Suprapubic skin (tissue), 4 donors: ENCODE results near the gene PDE4B.

Experiments
- POLR2A ChIP-seq, 2 donors: fragments of 450-650 bp; IDR thresholded peaks; one replicate each; pipeline ENCODE4 v1.6.1; 2017; ENCODE audit warnings: antibody characterized with exemption in 2 of 2, mild to moderate bottlenecking in 2 of 2, moderate library complexity in 2 of 2
- POLR2AphosphoS5 ChIP-seq, 3 donors: sonication (generic); formaldehyde crosslinking; IDR thresholded peaks; one replicate each; pipeline ENCODE4 v1.6.1; 2017; ENCODE audit warnings: antibody characterized with exemption in 3 of 3
- TF ChIP-seq, protein P1 (sequence below), 2 donors: fragments of 200-600 bp in 1 of 2; fragments of 450-650 bp in 1 of 2; sonication (generic) in 1 of 2; IDR thresholded peaks; one replicate each; pipeline ENCODE4 v1.5.1; 2016 to 2019; ENCODE audit warnings: antibody characterized with exemption in 2 of 2, mild to moderate bottlenecking in 1 of 2, moderate library complexity in 1 of 2

GRCh38 chr1:66372522-66373101, 579.9 kb downstream of the PDE4B start:
- TF ChIP-seq, protein P1, sequence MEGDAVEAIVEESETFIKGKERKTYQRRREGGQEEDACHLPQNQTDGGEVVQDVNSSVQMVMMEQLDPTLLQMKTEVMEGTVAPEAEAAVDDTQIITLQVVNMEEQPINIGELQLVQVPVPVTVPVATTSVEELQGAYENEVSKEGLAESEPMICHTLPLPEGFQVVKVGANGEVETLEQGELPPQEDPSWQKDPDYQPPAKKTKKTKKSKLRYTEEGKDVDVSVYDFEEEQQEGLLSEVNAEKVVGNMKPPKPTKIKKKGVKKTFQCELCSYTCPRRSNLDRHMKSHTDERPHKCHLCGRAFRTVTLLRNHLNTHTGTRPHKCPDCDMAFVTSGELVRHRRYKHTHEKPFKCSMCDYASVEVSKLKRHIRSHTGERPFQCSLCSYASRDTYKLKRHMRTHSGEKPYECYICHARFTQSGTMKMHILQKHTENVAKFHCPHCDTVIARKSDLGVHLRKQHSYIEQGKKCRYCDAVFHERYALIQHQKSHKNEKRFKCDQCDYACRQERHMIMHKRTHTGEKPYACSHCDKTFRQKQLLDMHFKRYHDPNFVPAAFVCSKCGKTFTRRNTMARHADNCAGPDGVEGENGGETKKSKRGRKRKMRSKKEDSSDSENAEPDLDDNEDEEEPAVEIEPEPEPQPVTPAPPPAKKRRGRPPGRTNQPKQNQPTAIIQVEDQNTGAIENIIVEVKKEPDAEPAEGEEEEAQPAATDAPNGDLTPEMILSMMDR (IDR thresholded peaks at IDR 0.05), result no peak
- TF ChIP-seq POLR2A (IDR thresholded peaks at IDR 0.05) (no peak), POLR2AphosphoS5 (IDR thresholded peaks at IDR 0.05) (no peak)
